A673 (cell line): ENCODE results near the gene TAS1R2. TPM values are rescaled to one million over a fixed set of nuclear protein-coding genes. Genes with fewer than 3 reads are reported as not detected.
"Not testable (repeated sequence)": the region's sequence is repeated elsewhere in the genome, so short reads cannot be mapped to it uniquely, and the experiment has no call there.

Experiments used
- BruUV-seq: library from RNA; stranded (reverse); fragments of 400-500 nt; replicated peaks from 2 replicates; lab custom pipeline; 2021; lab: Mats Ljungman, UMichigan
- CTCF ChIA-PET: fragments of 300-600 bp; sonication (Branson Sonifier 250); formaldehyde crosslinking; loops from one replicate; lab custom pipeline; 2022; ENCODE audit warnings: antibody characterized with exemption; lab: Charles Lee
- POLR2A ChIA-PET: fragments of 300-600 bp; sonication (Branson Sonifier 250); formaldehyde crosslinking; loops from one replicate; lab custom pipeline; 2022; ENCODE audit warnings: antibody characterized with exemption; ENCODE audit not compliant: low non-redundant PET; lab: Charles Lee
- DNase-seq: peaks from one replicate; pipeline ENCODE4 v3.0.0-alpha.2; 2015; ENCODE audit warnings: low spot score
- H3K27ac ChIP-seq: fragments of 200-600 bp; sonication (generic); 2 replicates; pipeline ENCODE4 v1.5.1; 2016; ENCODE audit warnings: mixed run types, low read depth, mild to moderate bottlenecking, mixed read lengths, antibody characterized with exemption, low read length; ENCODE audit not compliant: poor library complexity, severe bottlenecking
- H3K27me3 ChIP-seq: fragments of 200-600 bp; sonication (generic); replicated peaks from 2 replicates; pipeline ENCODE4 v1.6.1; 2017; ENCODE audit warnings: mixed run types, low read depth, mild to moderate bottlenecking, mixed read lengths, antibody characterized with exemption, low read length; ENCODE audit not compliant: insufficient read depth, poor library complexity
- H3K36me3 ChIP-seq: fragments of 200-600 bp; sonication (generic); 2 replicates; pipeline ENCODE4 v1.6.1; 2016; ENCODE audit warnings: mixed run types, mild to moderate bottlenecking, mixed read lengths, antibody characterized with exemption, low read length; ENCODE audit not compliant: insufficient read depth, poor library complexity, severe bottlenecking
- H3K4me1 ChIP-seq: fragments of 200-600 bp; sonication (generic); 2 replicates; pipeline ENCODE4 v1.6.1; 2017; ENCODE audit warnings: mixed run types, mild to moderate bottlenecking, mixed read lengths, antibody characterized with exemption, low read length; ENCODE audit not compliant: insufficient read depth, poor library complexity, severe bottlenecking
- H3K4me3 ChIP-seq: fragments of 200-600 bp; sonication (generic); 2 replicates; pipeline ENCODE4 v1.5.1; 2016; ENCODE audit warnings: low read depth, mixed run types, mild to moderate bottlenecking, mixed read lengths, low read length; ENCODE audit not compliant: poor library complexity, severe bottlenecking
- H3K9me3 ChIP-seq: fragments of 200-600 bp; sonication (generic); 2 replicates; pipeline ENCODE4 v1.6.1; 2016; ENCODE audit warnings: mixed run types, low read depth, mild to moderate bottlenecking, mixed read lengths, antibody characterized with exemption, low read length; ENCODE audit not compliant: poor library complexity, severe bottlenecking
- CTCF ChIP-seq: fragments of 300-800, 200-600 bp; sonication (generic); conservative IDR thresholded peaks from 2 replicates; pipeline ENCODE4 v1.5.1; 2017; ENCODE audit warnings: low read depth, mild to moderate bottlenecking, antibody characterized with exemption, low read length, moderate library complexity, mixed read lengths
- EZH2 ChIP-seq: fragments of 200-600 bp; sonication (generic); IDR thresholded peaks from 2 replicates; pipeline ENCODE4 v1.6.1; 2017; ENCODE audit warnings: borderline replicate concordance, low read depth, mild to moderate bottlenecking, mixed read lengths, antibody characterized with exemption, low read length; ENCODE audit not compliant: poor library complexity, severe bottlenecking
- intact Hi-C: fragments of 100-400 bp; cut with micrococcal nuclease; formaldehyde crosslinking; loops from one replicate; pipeline ENCODE4 v1.10.0; 2022; ENCODE audit not compliant: unreplicated experiment
- total RNA-seq: library from RNA; stranded (reverse); gene quantifications from 2 replicates; pipeline ENCODE4 v1.2.3, GENCODE V29; 2021

The TAS1R2 gene
- total RNA-seq, 1 experiment from 2014 or later, result not detected

GRCh38 chr1:18893120-18893519 is 33.7 kb upstream of the TAS1R2 start:
- Histone ChIP-seq H3K27ac (no peak overlapping the region), H3K9me3 (no peaks in the 10 kb centered on the region), H3K36me3 (no peaks in the 10 kb centered on the region), H3K4me1 (no peaks in the 10 kb centered on the region), H3K4me3 (no peak overlapping the region), H3K27me3 (no peaks in the 10 kb centered on the region)
- BruUV-seq, result no TSS peak
- ChIA-PET POLR2A (no interaction called here), CTCF (interaction anchor here (0.6 kb wide), 1 partner anchor 18 kb away, joined by 4 read pairs; no protein-coding TSS in a partner anchor)
- TF ChIP-seq EZH2, result no peak
- intact Hi-C loops, result no loop called here
- no peak for DNase-seq

DNA sequence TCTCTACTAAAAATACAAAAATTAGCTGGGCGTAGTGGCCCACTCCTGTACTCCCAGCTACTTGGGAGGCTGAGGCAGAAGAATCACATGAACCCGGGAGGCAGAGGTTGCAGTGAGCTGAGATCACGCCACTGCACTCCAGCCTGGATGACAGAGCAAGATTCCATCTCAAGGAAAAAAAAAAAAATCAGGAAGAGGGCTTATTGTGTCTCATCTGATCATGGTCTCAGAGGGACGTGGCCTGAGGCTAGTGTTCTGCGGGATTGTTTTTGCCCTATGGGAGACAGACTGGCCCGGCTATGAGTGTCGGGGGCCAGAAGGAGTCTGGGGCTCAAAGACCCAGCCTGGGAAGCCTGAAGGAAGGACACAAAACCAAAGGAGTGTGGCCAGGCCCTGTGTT is 32.4 kb upstream of the TAS1R2 start:
- DNase-seq, H3K9me3 ChIP-seq, BruUV-seq, H3K4me1 ChIP-seq, intact Hi-C loops, H3K4me3 ChIP-seq, POLR2A ChIA-PET, H3K36me3 ChIP-seq, CTCF ChIA-PET, H3K27me3 ChIP-seq, H3K27ac ChIP-seq: not testable (repeated sequence)

GRCh38 chr1:18891426-18891780 is 31.9 kb upstream of the TAS1R2 start:
- Histone ChIP-seq H3K27ac (no peak overlapping the region), H3K4me1 (no peaks in the 10 kb centered on the region), H3K9me3 (no peaks in the 10 kb centered on the region), H3K4me3 (no peak overlapping the region), H3K36me3 (no peaks in the 10 kb centered on the region), H3K27me3 (no peaks in the 10 kb centered on the region)
- no peak for DNase-seq
- POLR2A ChIA-PET, result no interaction called here
- BruUV-seq, result no TSS peak
- intact Hi-C loops, result no loop called here
- CTCF ChIA-PET, result no interaction called here
- TF ChIP-seq EZH2 (no peak), CTCF (no peak)

DNA sequence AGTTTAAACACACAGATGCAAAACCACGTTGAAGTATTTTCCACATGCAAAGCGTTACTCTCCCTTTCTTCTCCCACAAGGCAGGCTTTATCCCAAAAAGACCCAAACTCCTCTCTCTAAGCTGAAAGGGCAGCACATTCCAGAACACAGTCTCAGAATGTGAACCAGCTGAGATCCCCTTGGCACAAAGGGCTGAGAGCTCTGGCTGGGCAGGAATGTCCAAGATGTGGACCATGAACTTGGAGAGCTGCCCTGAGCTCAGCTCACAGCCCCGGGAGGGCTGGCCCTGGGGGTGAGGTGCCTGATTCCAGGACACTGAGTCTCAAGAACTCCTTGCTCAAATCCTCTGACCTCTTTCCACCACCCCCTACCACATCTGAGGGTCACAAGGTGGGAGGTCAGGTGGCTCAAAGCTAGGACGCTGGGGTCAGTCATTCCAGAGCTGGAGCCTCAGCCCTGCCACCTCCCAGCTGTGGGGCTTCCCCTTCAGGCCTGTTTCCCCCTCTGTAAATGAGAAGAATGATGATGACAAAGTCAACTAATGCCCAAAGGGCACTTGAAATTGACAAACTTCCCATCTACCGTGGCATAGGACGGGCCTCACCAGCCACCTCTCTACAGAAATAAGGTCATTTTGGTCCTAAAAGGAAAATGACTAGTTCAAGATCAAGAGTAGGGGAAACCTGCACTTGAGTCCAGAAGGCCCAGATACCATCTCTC is 31.4 kb upstream of the TAS1R2 start:
- no peaks in the 10 kb centered on the region for H3K27me3 ChIP-seq
- intact Hi-C loops, result no loop called here
- H3K4me1 ChIP-seq, result no peaks in the 10 kb centered on the region
- no peak for DNase-seq
- no peaks in the 10 kb centered on the region for H3K36me3 ChIP-seq
- ChIA-PET CTCF (no interaction called here), POLR2A (no interaction called here)
- H3K27ac ChIP-seq, result no peak overlapping the region
- BruUV-seq, result no TSS peak
- H3K9me3 ChIP-seq, result no peaks in the 10 kb centered on the region
- H3K4me3 ChIP-seq, result no peak overlapping the region
- no peak for TF ChIP-seq CTCF
- no peak for TF ChIP-seq EZH2
